SU-DHL-6 (cell line): Measurements from ENCODE around the gene ARHGEF26.

Experiments
- H2AFZ ChIP-seq: fragments of 200-600 bp; sonication (generic); 2 replicates; pipeline ENCODE4 v1.6.1; 2014; ENCODE audit warnings: low read depth, mild to moderate bottlenecking, moderate library complexity, mixed read lengths, antibody characterized with exemption, low read length; ENCODE audit not compliant: severe bottlenecking
- H3F3A ChIP-seq: fragments of 200-600 bp; shearing (Covaris generic); 2 replicates; pipeline ENCODE4 v1.6.0; 2016; ENCODE audit warnings: antibody characterized with exemption, mild to moderate bottlenecking; ENCODE audit not compliant: insufficient read depth
- H3K27ac ChIP-seq: fragments of 200-600 bp; sonication (generic); 2 replicates; pipeline ENCODE4 v1.5.1; 2016; ENCODE audit warnings: low read depth, mild to moderate bottlenecking, low read length, moderate library complexity, mixed read lengths
- H3K27me3 ChIP-seq: fragments of 200-600 bp; sonication (generic), shearing (Covaris generic); 2 replicates; pipeline ENCODE4 v1.6.0; 2014; ENCODE audit warnings: mild to moderate bottlenecking, low read length
- H3K36me3 ChIP-seq: fragments of 200-600 bp; sonication (generic); 2 replicates; pipeline ENCODE4 v1.6.1; 2014; ENCODE audit warnings: mild to moderate bottlenecking, low read length, mixed read lengths
- H3K4me2 ChIP-seq: fragments of 300-600, 200-600 bp; shearing (Covaris generic), sonication (generic); 2 replicates; pipeline ENCODE4 v1.6.0; 2014; ENCODE audit warnings: low read length, low read depth, mild to moderate bottlenecking; ENCODE audit not compliant: poor library complexity, severe bottlenecking
- H3K4me3 ChIP-seq: fragments of 200-600 bp; sonication (generic); 2 replicates; pipeline ENCODE4 v1.5.1; 2014; ENCODE audit warnings: antibody characterized with exemption, low read length, mild to moderate bottlenecking, mixed read lengths; ENCODE audit not compliant: insufficient read depth, poor library complexity, severe bottlenecking
- H3K79me2 ChIP-seq: fragments of 200-600 bp; sonication (generic); 2 replicates; pipeline ENCODE4 v1.6.1; 2014; ENCODE audit warnings: mild to moderate bottlenecking, low read length, moderate library complexity; ENCODE audit not compliant: insufficient read depth
- H3K9ac ChIP-seq: fragments of 200-600 bp; sonication (generic); 2 replicates; pipeline ENCODE4 v1.7.0; 2014; ENCODE audit warnings: mild to moderate bottlenecking, low read length
- H3K9me2 ChIP-seq: fragments of 200-600 bp; sonication (generic); replicated peaks from 2 replicates; pipeline ENCODE4 v1.6.1; 2014; ENCODE audit warnings: low read length; ENCODE audit not compliant: insufficient read depth
- H3K9me3 ChIP-seq: fragments of 200-600 bp; sonication (generic); 2 replicates; pipeline ENCODE4 v1.6.1; 2014; ENCODE audit warnings: low read length, mixed read lengths; ENCODE audit not compliant: insufficient read depth
- H4K20me1 ChIP-seq: fragments of 200-600 bp; sonication (generic); 2 replicates; pipeline ENCODE4 v1.6.1; 2014; ENCODE audit warnings: low read depth, mild to moderate bottlenecking, antibody characterized with exemption, low read length, moderate library complexity, mixed read lengths
- CTCF ChIP-seq: fragments of 200-600 bp; sonication (generic); IDR thresholded peaks from one replicate; pipeline ENCODE4 v1.5.1; 2017; ENCODE audit warnings: antibody characterized with exemption, mild to moderate bottlenecking, low read length, moderate library complexity; ENCODE audit not compliant: insufficient read depth, poor library complexity, severe bottlenecking
- EZH2phosphoT487 ChIP-seq: fragments of 200-600 bp; sonication (generic), shearing (Covaris generic); conservative IDR thresholded peaks from 2 replicates; pipeline ENCODE4 v1.6.1; 2018; ENCODE audit warnings: mild to moderate bottlenecking, antibody characterized with exemption, low read length, moderate library complexity, mixed read lengths

The ARHGEF26 gene

GRCh38 chr3:154149286-154149685 is 28.1 kb downstream of the ARHGEF26 start:
- no peak overlapping the region for H3K9ac ChIP-seq
- no peaks in the 10 kb centered on the region for H3K79me2 ChIP-seq
- no peak overlapping the region for H3K4me2 ChIP-seq
- no peak overlapping the region for H3K27ac ChIP-seq
- no peak for TF ChIP-seq EZH2phosphoT487
- TF ChIP-seq CTCF, result no peak
- H3F3A ChIP-seq, result no peaks in the 10 kb centered on the region
- H3K9me3 ChIP-seq, result no peaks in the 10 kb centered on the region
- no peak overlapping the region for H3K4me3 ChIP-seq
- H3K27me3 ChIP-seq, result no peaks in the 10 kb centered on the region
- no peaks in the 10 kb centered on the region for H3K36me3 ChIP-seq
- H3K9me2 ChIP-seq, result no peaks in the 10 kb centered on the region
- no peaks in the 10 kb centered on the region for H4K20me1 ChIP-seq
- no peak overlapping the region for H2AFZ ChIP-seq

GRCh38 chr3:154151969-154152368 is 30.8 kb downstream of the ARHGEF26 start:
- Histone ChIP-seq H3K27ac (no peak overlapping the region), H3K9me2 (no peaks in the 10 kb centered on the region), H3K9ac (no peak overlapping the region), H3K4me3 (no peak overlapping the region), H3K9me3 (no peaks in the 10 kb centered on the region), H3K4me2 (no peak overlapping the region), H2AFZ (no peak overlapping the region), H3K36me3 (no peaks in the 10 kb centered on the region), H4K20me1 (no peaks in the 10 kb centered on the region), H3F3A (no peaks in the 10 kb centered on the region), H3K79me2 (no peaks in the 10 kb centered on the region), H3K27me3 (no peaks in the 10 kb centered on the region)
- TF ChIP-seq CTCF (no peak), EZH2phosphoT487 (no peak)

DNA sequence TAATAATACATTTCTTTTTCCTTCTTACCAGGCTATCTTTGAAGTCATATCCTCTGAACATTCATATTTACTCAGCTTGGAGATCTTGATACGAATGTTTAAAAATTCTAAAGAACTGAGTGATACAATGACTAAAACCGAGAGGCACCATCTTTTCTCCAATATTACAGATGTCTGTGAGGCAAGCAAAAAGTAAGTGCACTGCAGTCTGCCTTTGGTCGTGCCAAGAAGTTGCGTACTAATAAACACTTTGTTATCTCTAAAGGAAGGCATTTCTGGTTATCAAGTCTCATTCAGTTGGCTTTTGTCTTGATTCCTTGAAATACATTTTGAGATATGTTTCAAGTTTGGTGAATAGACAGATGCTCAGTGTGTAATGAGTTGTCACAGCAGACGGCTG is 31.6 kb downstream of the ARHGEF26 start:
- Histone ChIP-seq H3K36me3 (no peaks in the 10 kb centered on the region), H2AFZ (no peak overlapping the region), H3K9ac (no peak overlapping the region), H3K27me3 (no peaks in the 10 kb centered on the region), H3K4me2 (no peak overlapping the region), H3K4me3 (no peak overlapping the region), H3K27ac (no peak overlapping the region), H4K20me1 (no peaks in the 10 kb centered on the region), H3K9me2 (no peaks in the 10 kb centered on the region), H3F3A (no peaks in the 10 kb centered on the region), H3K9me3 (no peaks in the 10 kb centered on the region), H3K79me2 (no peaks in the 10 kb centered on the region)
- TF ChIP-seq EZH2phosphoT487, result no peak

- H3K9me3 ChIP-seq, result no peaks in the 10 kb centered on the region
- H3K27me3 ChIP-seq, result no peaks in the 10 kb centered on the region; the same call in 1 of the 2 replicates
- no peaks in the 10 kb centered on the region for H3F3A ChIP-seq
- no peak overlapping the region for H3K4me2 ChIP-seq
- TF ChIP-seq EZH2phosphoT487 (no peak), CTCF (no peak)
- H3K4me3 ChIP-seq, result no peak overlapping the region
- H3K9me2 ChIP-seq, result no peaks in the 10 kb centered on the region
- no peaks in the 10 kb centered on the region for H4K20me1 ChIP-seq
- no peak overlapping the region for H3K27ac ChIP-seq
- H2AFZ ChIP-seq, result no peak overlapping the region
- no peaks in the 10 kb centered on the region for H3K79me2 ChIP-seq
- no peak overlapping the region for H3K9ac ChIP-seq
- no peaks in the 10 kb centered on the region for H3K36me3 ChIP-seq
Measured at GRCh38 chr3:154156530-154156929, 35.3 kb downstream of the ARHGEF26 start.
